Nephron (organoid): ENCODE results near the gene ADORA1.

Experiments
- H3K27ac Mint-ChIP-seq, 3 experiments: 2 replicates each; pipeline ENCODE4 v1.8.0; 2020; ENCODE audit warnings: mixed read lengths in 3 of 3, mild to moderate bottlenecking in 2 of 3, moderate library complexity in 1 of 3
- H3K27me3 Mint-ChIP-seq: 2 replicates; pipeline ENCODE4 v1.8.0; 2021; ENCODE audit warnings: low read depth, mild to moderate bottlenecking, moderate library complexity, mixed read lengths
- H3K36me3 Mint-ChIP-seq: 2 replicates; pipeline ENCODE4 v1.8.0; 2020; ENCODE audit warnings: low read depth, mixed read lengths
- H3K4me1 Mint-ChIP-seq: 2 replicates; pipeline ENCODE4 v1.8.0; 2020; ENCODE audit warnings: mixed read lengths
- H3K4me3 Mint-ChIP-seq, 3 experiments: 2 replicates each; pipeline ENCODE4 v1.8.0; 2020; ENCODE audit warnings: mild to moderate bottlenecking in 3 of 3, mixed read lengths in 3 of 3, moderate library complexity in 2 of 3
- H3K9me3 Mint-ChIP-seq: 2 replicates; pipeline ENCODE4 v1.8.0; 2020; ENCODE audit warnings: mixed read lengths
- TF ChIP-seq, protein P1 (sequence below), 3 experiments: fragments of 200-600 bp; sonication (generic); IDR thresholded peaks; one replicate each; pipeline ENCODE4 v1.5.0; 2021; ENCODE audit warnings: antibody characterized with exemption in 3 of 3; ENCODE audit not compliant: unreplicated experiment in 3 of 3

Gene ADORA1

DNA sequence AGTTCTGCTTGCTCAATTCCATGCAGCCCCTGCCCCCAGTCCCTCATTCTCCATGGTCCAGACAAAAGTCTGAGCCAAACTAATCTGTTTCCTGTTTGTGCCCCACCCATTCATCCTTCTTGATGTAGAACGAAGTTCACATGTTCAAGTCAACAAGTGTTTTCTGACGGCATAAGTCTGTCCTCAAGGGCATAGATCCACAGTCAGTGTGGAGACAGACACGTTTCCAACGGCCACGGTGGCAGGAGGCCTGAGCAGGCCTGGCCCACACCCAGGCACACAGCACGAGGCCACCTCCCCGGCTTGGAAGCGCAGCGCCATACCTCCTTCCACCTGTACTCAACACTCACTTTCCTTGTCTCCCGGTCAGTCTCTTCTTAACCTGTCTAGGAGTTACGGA is 16.1 kb downstream of the ADORA1 start:
- Mint-ChIP-seq H3K27ac (peak overlapping the region in 1 of 3 experiments; percentile 23), H3K36me3 (peaks cover 7% of the 10 kb centered on the region), H3K4me1 (peaks cover 29% of the 10 kb centered on the region), H3K4me3 (no peak overlapping the region), H3K27me3 (peaks cover 3% of the 10 kb centered on the region), H3K9me3 (no peaks in the 10 kb centered on the region)
- TF ChIP-seq, protein P1, sequence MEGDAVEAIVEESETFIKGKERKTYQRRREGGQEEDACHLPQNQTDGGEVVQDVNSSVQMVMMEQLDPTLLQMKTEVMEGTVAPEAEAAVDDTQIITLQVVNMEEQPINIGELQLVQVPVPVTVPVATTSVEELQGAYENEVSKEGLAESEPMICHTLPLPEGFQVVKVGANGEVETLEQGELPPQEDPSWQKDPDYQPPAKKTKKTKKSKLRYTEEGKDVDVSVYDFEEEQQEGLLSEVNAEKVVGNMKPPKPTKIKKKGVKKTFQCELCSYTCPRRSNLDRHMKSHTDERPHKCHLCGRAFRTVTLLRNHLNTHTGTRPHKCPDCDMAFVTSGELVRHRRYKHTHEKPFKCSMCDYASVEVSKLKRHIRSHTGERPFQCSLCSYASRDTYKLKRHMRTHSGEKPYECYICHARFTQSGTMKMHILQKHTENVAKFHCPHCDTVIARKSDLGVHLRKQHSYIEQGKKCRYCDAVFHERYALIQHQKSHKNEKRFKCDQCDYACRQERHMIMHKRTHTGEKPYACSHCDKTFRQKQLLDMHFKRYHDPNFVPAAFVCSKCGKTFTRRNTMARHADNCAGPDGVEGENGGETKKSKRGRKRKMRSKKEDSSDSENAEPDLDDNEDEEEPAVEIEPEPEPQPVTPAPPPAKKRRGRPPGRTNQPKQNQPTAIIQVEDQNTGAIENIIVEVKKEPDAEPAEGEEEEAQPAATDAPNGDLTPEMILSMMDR (IDR thresholded peaks at IDR 0.05; ENCODE audit: unreplicated experiment in 3 of 3), result no peak

DNA sequence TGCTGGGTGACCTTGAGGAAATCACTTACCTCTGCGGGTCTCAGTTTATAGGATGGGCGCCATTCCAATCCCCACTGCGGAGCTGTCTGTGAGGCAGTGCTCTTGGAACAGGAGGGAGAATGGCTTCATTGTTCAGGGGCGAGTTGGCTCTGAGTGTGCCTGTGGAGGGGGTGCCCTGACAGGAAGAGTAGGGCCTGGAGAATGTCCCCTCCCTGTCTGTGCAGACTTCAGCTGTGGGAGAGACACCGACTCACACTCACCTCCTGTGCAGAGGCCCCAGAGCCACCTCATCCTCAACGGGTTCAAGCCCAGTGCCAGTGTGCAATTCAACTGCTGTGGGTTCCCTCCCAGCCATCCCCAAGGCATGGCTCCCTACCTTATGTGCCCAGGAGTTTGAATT is 17.1 kb downstream of the ADORA1 start:
- Mint-ChIP-seq H3K9me3 (no peaks in the 10 kb centered on the region), H3K36me3 (peaks cover 7% of the 10 kb centered on the region), H3K4me3 (no peak overlapping the region), H3K4me1 (peaks cover 37% of the 10 kb centered on the region), H3K27ac (no peak overlapping the region), H3K27me3 (peaks cover 7% of the 10 kb centered on the region)
- TF ChIP-seq, protein P1 (IDR thresholded peaks at IDR 0.05; ENCODE audit: unreplicated experiment in 3 of 3), result no peak

DNA sequence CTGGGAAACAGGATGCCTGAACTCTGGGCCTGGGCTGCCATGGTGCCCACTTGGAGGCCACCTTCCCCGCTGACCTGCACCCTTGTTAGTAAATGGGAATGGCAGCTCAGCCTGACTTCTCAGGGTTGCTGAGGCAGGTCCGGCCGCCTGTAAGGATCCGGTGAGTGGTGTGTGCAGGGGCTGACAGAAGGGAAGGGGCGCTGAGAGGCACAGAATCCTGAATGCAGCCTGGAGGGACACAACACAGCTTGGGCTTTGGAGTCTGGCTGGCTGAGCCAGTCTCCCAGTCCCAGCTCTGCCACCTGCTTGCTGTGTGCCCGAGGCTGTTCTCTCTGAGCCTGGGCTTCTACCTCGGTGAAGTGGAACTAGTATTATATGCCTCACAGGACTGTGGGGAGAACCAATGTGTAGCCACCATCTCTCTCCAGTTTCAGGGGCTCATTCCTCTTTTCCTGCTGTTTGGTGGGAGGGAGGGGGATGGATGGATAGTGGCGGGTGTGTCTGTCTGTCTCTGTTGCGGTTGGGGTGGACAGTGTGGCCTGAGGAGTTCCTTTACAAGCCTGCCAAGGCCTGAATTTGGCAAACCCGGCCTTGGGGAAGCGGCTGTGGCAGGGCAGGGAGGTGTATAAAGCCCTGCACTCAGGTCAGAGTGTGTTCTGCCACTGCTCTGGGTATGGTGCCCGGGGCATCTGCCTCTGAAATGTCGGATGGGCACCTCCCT is 18.0 kb downstream of the ADORA1 start:
- TF ChIP-seq, protein P1 (IDR thresholded peaks at IDR 0.05; ENCODE audit: unreplicated experiment in 3 of 3), result no peak
- H3K27ac Mint-ChIP-seq, result peak overlapping the region; percentile 28 to 68 (median 40)
- peaks cover 7% of the 10 kb centered on the region for H3K36me3 Mint-ChIP-seq
- peaks cover 45% of the 10 kb centered on the region for H3K4me1 Mint-ChIP-seq
- H3K4me3 Mint-ChIP-seq, result no peak overlapping the region
- no peaks in the 10 kb centered on the region for H3K9me3 Mint-ChIP-seq
- peaks cover 7% of the 10 kb centered on the region for H3K27me3 Mint-ChIP-seq

DNA sequence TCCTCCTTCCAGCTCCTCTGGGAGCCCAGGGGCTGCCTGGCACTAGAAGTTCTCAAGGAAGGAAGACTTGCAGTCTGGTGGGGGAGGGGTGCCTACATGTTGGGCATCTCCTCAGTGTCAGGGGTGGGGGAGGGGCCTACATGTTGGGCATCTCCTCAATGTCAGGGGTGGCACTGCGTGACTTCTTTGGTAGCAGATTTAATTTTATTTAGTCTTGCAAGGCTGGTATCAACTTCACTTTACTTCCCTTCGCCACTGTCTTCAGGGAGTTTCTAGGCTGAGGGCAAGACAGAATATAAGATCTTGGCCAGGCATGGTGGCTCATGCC is 18.5 kb downstream of the ADORA1 start:
- Mint-ChIP-seq H3K27ac (peak overlapping the region in 1 of 3 experiments; percentile 40), H3K9me3 (no peaks in the 10 kb centered on the region), H3K36me3 (peaks cover 7% of the 10 kb centered on the region), H3K4me1 (peaks cover 50% of the 10 kb centered on the region), H3K4me3 (no peak overlapping the region), H3K27me3 (peaks cover 7% of the 10 kb centered on the region)
- TF ChIP-seq, protein P1 (IDR thresholded peaks at IDR 0.05; ENCODE audit: unreplicated experiment in 3 of 3), result no peak

DNA sequence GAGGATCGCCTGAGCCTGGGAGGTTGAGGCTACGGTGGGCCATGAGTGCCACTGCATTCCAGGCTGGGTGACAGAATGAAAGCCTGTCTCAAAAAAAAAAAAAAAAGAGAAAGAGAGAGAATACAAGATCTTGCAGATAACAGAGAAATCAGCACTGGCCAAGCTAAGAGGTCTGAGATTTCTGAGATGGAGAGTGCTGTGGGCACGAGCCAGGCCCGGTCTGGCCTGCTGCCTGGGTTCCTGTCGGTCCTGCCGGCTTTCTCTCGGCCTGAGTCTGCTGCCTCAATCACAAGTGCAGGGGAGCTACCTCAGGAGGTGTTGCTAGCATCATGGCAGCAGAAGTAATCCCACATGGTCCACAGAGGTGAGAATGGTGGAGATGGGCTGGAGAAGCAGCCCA is 19.0 kb downstream of the ADORA1 start:
- no peaks in the 10 kb centered on the region for H3K9me3 Mint-ChIP-seq
- H3K4me1 Mint-ChIP-seq, result peaks cover 56% of the 10 kb centered on the region
- TF ChIP-seq, protein P1 (IDR thresholded peaks at IDR 0.05; ENCODE audit: unreplicated experiment in 3 of 3), result no peak

DNA sequence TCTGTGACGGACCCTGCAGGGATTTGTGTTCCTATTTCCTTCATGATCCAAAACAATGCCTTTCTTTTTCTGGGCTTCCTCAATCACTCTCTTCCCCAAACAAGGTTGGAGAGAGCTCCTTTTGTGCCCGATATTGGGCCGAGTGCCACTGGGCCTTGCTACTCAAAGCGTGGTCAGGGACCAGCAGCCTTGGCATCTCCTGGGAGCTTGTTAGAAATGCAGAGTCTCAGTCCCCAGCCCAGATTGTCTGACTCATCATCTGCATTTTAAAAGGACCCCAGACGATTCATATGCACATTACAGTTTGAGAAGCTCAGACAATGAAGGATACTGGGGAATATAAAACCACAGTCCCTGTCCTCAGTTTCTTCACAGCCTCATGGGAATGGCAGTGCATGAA is 19.9 kb downstream of the ADORA1 start:
- Mint-ChIP-seq H3K36me3 (peaks cover 7% of the 10 kb centered on the region), H3K4me3 (no peak overlapping the region), H3K9me3 (no peaks in the 10 kb centered on the region), H3K27ac (peak overlapping the region in 2 of 3 experiments; percentile 48 to 70), H3K27me3 (peaks cover 7% of the 10 kb centered on the region), H3K4me1 (peaks cover 59% of the 10 kb centered on the region)
- TF ChIP-seq, protein P1 (IDR thresholded peaks at IDR 0.05; ENCODE audit: unreplicated experiment in 3 of 3), result no peak

More for the DNA sequence above, 19.0 kb downstream of the ADORA1 start:
- no peak overlapping the region for H3K4me3 Mint-ChIP-seq
- H3K27me3 Mint-ChIP-seq, result peaks cover 7% of the 10 kb centered on the region
- H3K27ac Mint-ChIP-seq, result peak overlapping the region in 1 of 3 experiments; percentile 40
- H3K36me3 Mint-ChIP-seq, result peaks cover 7% of the 10 kb centered on the region
